SU-DHL-6 (cell line): ENCODE results near the gene LILRA2.
"Not testable (repeated sequence)": the region's sequence is repeated elsewhere in the genome, so short reads cannot be mapped to it uniquely, and the experiment has no call there.

Experiments used
- CTCF ChIP-seq: fragments of 200-600 bp; sonication (generic); IDR thresholded peaks from one replicate; pipeline ENCODE4 v1.5.1; 2017; ENCODE audit warnings: antibody characterized with exemption, mild to moderate bottlenecking, low read length, moderate library complexity; ENCODE audit not compliant: insufficient read depth, poor library complexity, severe bottlenecking
- EZH2phosphoT487 ChIP-seq: fragments of 200-600 bp; sonication (generic), shearing (Covaris generic); conservative IDR thresholded peaks from 2 replicates; pipeline ENCODE4 v1.6.1; 2018; ENCODE audit warnings: mild to moderate bottlenecking, antibody characterized with exemption, low read length, moderate library complexity, mixed read lengths

DNA sequence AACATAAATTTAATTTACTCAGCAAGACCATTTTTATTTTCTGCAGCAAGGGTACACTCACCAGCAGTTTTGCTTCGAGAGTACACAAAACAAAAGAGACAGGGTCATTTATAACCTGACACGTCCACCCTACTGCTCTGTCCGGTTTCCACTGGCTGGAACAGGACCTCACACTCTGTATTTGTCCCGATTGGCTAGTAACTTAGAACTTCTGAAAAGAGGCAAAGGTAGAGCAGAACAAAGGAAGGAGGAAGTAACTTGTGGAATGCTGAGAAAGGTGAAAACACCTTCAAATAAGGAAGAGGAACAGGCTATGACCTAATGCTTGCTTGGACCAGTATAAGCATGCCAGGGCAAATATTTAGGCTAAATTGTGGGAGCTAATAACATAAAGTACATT is 54.3 kb downstream of the LILRA2 start:
- not testable (repeated sequence) for TF ChIP-seq EZH2phosphoT487, CTCF
